Naive B cell (primary cell): ENCODE results near the gene ERGIC1. TPM values are rescaled to one million over a fixed set of nuclear protein-coding genes. Genes with fewer than 3 reads are reported as not detected.

ENCODE experiments used
- ATAC-seq, 2 donors: fragments of 150-1000 bp; cut with Tn5 transposase; 2 replicates each; pipeline ENCODE4 v1.10.0; 2021; ENCODE audit warnings: low read depth in 2 of 2, mild to moderate bottlenecking in 2 of 2, moderate library complexity in 2 of 2
- DNase-seq: peaks from one replicate; pipeline ENCODE4 v3.0.0; 2022
- H3K27ac Mint-ChIP-seq, 6 donors: one replicate each; pipeline ENCODE4 v1.8.0; 2020 to 2022; ENCODE audit warnings: mild to moderate bottlenecking in 6 of 6, mixed read lengths in 6 of 6, moderate library complexity in 5 of 6, inconsistent platforms in 2 of 6
- H3K27me3 Mint-ChIP-seq, 3 donors: one replicate each; pipeline ENCODE4 v1.8.0; 2021 to 2022; ENCODE audit warnings: mixed read lengths in 3 of 3, mild to moderate bottlenecking in 1 of 3
- H3K36me3 Mint-ChIP-seq, 2 donors: one replicate each; pipeline ENCODE4 v1.8.0; 2020 to 2022; ENCODE audit warnings: mixed read lengths in 2 of 2, inconsistent platforms in 1 of 2, mild to moderate bottlenecking in 1 of 2
- H3K4me1 Mint-ChIP-seq, 3 donors: one replicate each; pipeline ENCODE4 v1.8.0; 2020 to 2022; ENCODE audit warnings: mixed read lengths in 3 of 3, inconsistent platforms in 1 of 3, mild to moderate bottlenecking in 1 of 3, moderate library complexity in 1 of 3
- H3K4me3 Mint-ChIP-seq, 8 donors: one replicate each; pipeline ENCODE4 v1.8.0; 2020 to 2022; ENCODE audit warnings: mild to moderate bottlenecking in 8 of 8, mixed read lengths in 8 of 8, moderate library complexity in 8 of 8, inconsistent platforms in 2 of 8
- H3K9me3 Mint-ChIP-seq, 7 donors: one replicate each; pipeline ENCODE4 v1.8.0; 2020 to 2022; ENCODE audit warnings: mixed read lengths in 7 of 7, mild to moderate bottlenecking in 5 of 7, inconsistent platforms in 2 of 7, moderate library complexity in 1 of 7
- polyA plus RNA-seq, 6 donors: library from polyadenylated mRNA; unstranded; fragments of 300-500 nt; fragmentation: Illumina TruSeq; gene quantifications; one replicate each; pipeline ENCODE4 v1.2.3, GENCODE V29; 2021; ENCODE audit warnings: low read depth in 6 of 6

ERGIC1 gene
- polyA plus RNA-seq, 6 donors from 2014 or later: 53.2 to 86.1 (median 64.4) TPM

DNA sequence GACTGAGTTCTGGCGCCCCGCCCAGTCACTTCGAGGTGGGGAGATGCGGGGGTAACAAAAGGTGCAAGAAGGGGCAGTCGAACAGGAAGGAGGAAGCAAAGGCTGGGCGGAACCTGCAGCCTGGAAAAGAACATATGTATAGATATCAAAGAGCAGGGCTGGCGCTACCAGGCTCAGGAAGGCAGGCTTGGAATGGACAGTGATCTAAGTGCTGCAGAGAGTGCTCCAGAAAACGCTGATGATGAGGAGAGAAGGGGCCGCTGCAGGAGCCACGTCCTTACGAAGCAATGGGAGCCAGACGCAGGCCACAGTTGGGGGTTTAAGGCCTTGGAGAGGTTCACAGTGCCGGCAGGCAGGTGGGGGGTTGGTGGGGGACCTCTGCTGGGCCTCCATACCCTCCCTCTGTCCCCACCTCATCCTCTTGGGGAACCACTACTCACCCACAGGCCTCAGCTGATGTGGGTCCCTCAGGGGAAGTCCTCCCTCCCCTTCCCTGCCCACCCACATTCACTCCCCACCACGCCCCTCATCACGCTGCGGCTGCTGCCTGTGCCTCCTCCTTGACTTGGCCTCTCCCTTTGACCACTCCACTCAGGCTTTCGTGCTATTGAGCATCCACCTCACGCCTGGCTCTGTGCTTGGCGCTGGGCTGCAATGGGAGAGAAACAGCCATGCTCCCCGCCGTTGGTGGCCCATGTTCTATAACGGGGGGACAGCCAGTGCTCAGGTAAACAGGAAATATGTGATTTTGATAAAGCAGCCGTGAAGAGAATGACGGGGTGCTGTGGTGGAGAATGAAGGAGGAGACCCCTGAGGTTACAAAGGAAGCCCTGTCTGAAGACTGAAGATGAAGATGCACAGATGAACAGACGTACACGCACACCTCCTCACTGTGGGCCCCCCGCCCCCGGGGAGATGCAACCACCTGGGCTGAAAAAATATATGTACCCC lies 84.6 kb downstream of the ERGIC1 start:
- ATAC-seq: peak; percentile 68 to 82
- H3K36me3 Mint-ChIP-seq: peaks cover 0 to 33% of the 10 kb centered on the region in 2 donors
- no peaks in the 10 kb centered on the region for H3K9me3 Mint-ChIP-seq
- H3K27me3 Mint-ChIP-seq: no peaks in the 10 kb centered on the region
- peak; percentile 50 for DNase-seq
- H3K4me1 Mint-ChIP-seq: peaks cover 22 to 31% (median 28%) of the 10 kb centered on the region in 3 donors
- peak overlapping the region; percentile 81 to 99 (median 88) for H3K27ac Mint-ChIP-seq
- peak overlapping the region; percentile 0 to 78 (median 71) for H3K4me3 Mint-ChIP-seq

DNA sequence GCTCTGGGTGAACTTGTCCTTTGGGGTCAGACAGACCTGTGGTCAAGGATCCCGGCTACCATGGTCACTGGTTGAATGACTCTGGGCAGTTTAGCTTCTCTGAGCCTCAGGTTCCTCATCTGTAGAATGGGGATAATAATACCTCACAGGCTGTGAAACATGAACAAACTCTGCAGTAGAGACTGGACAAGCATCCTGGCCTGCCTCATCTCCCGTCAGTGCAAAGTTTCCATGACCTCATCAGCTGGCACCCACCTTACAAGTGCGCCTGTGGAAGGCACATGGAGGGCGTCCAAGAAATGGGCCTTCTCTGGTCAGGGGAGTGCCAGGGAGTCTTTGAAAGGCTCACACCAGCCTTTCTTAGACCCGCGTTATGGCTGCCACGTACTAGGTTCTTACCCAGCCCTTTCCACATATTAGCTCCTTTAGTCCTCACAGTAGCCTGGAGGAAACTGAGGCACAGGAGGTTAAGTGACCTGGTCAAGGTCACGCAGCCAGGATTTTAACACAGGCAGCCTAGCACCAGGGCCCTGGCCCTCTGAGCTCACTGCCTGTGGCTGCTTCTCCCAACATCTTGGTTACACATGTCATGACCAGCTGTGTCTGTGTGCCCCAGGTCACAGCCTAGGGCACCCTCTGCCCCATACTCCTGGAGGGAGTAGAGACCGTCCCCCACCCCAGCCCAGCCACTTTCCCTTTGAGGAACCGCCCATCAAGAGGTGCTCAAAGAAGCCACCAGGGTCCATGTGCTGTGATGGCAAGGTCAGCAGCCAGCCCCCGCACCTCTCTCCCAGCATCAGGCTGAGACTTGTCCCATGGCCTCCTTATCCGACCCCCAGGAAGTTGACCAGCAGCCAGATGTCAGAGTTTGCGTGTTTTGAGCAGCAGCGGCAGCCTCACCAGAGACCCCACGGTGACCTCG lies 85.7 kb downstream of the ERGIC1 start:
- Mint-ChIP-seq H3K36me3 (peaks cover 0 to 33% of the 10 kb centered on the region in 2 donors), H3K4me1 (peaks cover 22 to 31% (median 28%) of the 10 kb centered on the region in 3 donors), H3K27me3 (no peaks in the 10 kb centered on the region), H3K4me3 (peak overlapping the region in 1 of 8 donors; percentile 25), H3K27ac (peak overlapping the region; percentile 81 to 99 (median 84)), H3K9me3 (no peaks in the 10 kb centered on the region)
- ATAC-seq (no peak), DNase-seq (no peak)

DNA sequence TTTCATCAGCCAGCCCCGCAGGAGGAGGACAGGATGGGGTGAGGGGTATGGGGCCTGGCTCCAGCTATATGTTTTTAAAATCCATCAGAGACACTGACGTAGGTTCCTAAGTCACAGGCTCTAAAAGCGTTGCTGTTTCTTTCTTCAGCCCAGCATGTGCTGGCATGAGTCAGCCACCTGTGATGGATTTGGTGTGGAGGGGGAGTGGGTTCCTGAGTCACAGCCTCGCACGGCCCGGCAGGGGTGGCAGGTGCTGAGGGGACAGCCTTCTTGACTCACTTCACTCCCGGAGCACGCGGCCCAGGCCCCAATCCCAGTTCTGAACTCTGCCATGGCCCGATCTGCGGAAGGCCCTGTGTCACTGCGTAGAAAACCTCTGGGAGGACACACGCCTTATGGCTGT lies 86.4 kb downstream of the ERGIC1 start:
- Mint-ChIP-seq H3K9me3 (no peaks in the 10 kb centered on the region), H3K4me3 (no peak overlapping the region), H3K4me1 (peaks cover 22 to 31% (median 28%) of the 10 kb centered on the region in 3 donors), H3K27ac (peak overlapping the region in 1 of 6 donors; percentile 87), H3K36me3 (peaks cover 0 to 33% of the 10 kb centered on the region in 2 donors), H3K27me3 (no peaks in the 10 kb centered on the region)
- no peak for ATAC-seq
- DNase-seq: no peak

DNA sequence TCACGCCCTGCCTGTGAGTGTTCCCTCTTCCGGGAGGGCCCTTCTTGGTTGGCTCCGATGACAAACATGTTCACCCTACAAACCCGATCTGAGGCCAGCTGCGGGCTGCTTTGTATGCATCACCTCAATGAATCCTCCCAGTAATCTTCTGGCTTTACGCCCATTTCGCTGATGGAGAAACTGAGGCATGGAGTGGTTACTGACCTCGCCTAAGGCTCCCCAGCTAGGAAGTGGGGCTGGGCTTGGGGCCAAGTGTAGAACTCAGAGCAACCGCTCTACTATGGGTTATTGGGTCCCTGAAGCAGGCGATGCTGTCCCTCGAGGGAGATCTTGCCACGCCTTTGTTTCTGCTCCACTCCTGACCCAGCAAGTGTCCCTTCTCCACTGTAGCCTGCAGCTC lies 86.9 kb downstream of the ERGIC1 start:
- H3K4me1 Mint-ChIP-seq: peaks cover 22 to 30% (median 28%) of the 10 kb centered on the region in 3 donors
- H3K4me3 Mint-ChIP-seq: no peak overlapping the region
- no peaks in the 10 kb centered on the region for H3K9me3 Mint-ChIP-seq
- DNase-seq: no peak
- H3K27me3 Mint-ChIP-seq: no peaks in the 10 kb centered on the region
- H3K36me3 Mint-ChIP-seq: peaks cover 0 to 29% of the 10 kb centered on the region in 2 donors
- no peak for ATAC-seq
- peak overlapping the region in 3 of 6 donors; percentile 20 to 87 (median 41) for H3K27ac Mint-ChIP-seq

DNA sequence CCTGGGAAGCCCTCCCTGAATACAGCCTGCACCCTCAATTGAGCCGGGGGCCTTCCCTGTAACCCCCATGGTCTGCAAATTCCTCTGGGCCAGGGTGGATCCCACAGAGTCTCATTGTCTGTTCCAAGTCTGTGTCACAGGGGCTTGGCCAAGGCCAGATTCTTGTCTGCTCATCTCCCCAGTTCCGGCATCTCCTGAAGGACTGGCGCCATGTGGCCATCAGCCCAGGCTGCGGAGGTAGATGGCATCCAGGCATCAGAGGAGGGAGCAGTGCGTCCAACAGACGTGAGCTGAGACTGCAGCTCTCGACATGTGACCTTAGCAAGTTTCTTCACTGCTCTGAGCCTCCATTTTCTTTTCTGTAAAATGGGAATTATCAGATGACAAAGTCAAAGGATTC lies 87.9 kb downstream of the ERGIC1 start:
- Mint-ChIP-seq H3K4me3 (no peak overlapping the region), H3K4me1 (peaks cover 22 to 28% (median 24%) of the 10 kb centered on the region in 3 donors), H3K36me3 (peaks cover 3 to 24% of the 10 kb centered on the region in 2 donors), H3K27ac (peak overlapping the region in 2 of 6 donors; percentile 53 to 69), H3K9me3 (no peaks in the 10 kb centered on the region), H3K27me3 (no peaks in the 10 kb centered on the region)
- ATAC-seq (no peak), DNase-seq (no peak)

DNA sequence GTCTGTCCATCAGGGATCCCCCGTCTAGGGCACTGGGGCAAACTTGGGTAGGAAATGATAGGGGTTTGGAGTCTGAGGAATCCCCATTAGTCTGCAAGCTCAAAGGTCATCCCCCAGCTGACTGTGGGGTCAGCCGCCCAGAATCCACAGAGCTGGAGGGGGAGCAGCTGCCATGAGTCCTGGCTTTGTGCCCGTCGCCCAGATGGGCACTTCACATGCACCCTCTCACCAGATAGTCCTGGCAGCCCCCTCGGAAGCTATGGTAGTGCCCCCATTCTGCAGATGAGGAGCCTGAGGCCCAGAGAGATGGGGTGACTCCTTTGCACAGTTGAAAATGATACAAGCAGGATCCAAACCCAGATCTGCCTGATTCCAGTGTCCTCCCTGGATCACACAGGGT lies 89.5 kb downstream of the ERGIC1 start:
- peaks cover 4 to 34% of the 10 kb centered on the region in 2 donors for H3K36me3 Mint-ChIP-seq
- H3K4me3 Mint-ChIP-seq: no peak overlapping the region
- no peak overlapping the region for H3K27ac Mint-ChIP-seq
- H3K4me1 Mint-ChIP-seq: peaks cover 13 to 26% (median 17%) of the 10 kb centered on the region in 3 donors
- no peak for ATAC-seq
- DNase-seq: no peak
- H3K9me3 Mint-ChIP-seq: no peaks in the 10 kb centered on the region
- H3K27me3 Mint-ChIP-seq: no peaks in the 10 kb centered on the region

DNA sequence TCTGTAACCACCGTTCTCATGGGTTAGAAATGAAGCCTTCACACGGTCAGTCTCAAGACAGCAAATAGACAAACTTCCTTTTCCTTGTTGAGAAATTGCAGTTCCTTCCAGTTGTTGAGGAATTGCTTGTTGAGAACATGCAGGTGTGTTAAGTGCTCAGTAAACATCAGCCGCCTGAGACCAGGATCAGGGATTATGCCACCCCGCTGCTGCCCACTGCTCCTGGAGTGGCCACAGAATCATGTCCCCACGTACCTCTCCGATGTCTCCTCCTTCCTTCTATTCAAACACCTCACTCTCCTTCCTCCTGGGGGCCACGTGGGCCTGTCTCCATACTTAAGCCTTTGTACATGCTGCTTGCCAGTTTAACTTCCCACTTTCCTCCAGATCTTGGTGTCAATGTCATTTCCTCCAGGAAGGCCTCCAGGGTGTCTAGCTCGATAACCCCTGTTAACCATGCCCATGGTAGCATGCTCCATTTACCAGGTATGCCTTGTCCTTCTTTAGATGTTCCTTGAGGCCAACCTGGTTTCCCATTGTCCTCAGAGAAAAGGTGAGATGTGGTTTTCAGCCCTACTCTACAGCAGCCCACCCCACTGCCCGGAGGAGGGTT lies 91.4 kb downstream of the ERGIC1 start:
- no peak overlapping the region for H3K4me3 Mint-ChIP-seq
- peak overlapping the region in 4 of 6 donors; percentile 22 to 79 (median 56) for H3K27ac Mint-ChIP-seq
- DNase-seq (no peak), ATAC-seq (no peak)
- H3K27me3 Mint-ChIP-seq: no peaks in the 10 kb centered on the region
- H3K9me3 Mint-ChIP-seq: no peaks in the 10 kb centered on the region
- peaks cover 4 to 34% of the 10 kb centered on the region in 2 donors for H3K36me3 Mint-ChIP-seq
- H3K4me1 Mint-ChIP-seq: peaks cover 5 to 19% (median 9%) of the 10 kb centered on the region in 3 donors

DNA sequence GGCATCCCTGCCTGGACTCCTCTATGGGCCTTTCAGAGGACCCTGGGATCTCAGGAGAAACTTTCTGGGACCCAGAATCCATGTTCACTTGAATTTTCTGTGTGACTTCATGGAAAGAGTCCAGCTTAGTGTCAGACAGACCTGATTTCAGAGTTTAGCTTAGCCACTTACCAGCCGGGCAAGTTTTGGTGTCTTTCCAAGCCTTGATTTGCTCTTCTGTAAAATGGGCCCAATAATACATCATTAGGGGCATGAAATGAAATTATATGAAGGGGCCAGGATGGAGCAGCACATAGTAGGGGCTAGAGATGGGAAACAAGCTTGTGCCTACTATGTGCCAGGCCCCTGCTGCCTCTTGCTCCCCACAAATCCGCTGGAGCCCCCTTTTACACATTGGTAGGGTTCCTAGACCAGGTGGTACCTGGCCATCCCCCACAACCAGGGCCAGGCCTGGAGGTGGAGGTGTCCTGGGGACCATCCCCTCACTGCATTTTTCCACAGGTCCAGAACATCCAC lies 92.0 kb downstream of the ERGIC1 start:
- no peaks in the 10 kb centered on the region for H3K27me3 Mint-ChIP-seq
- no peak overlapping the region for H3K4me3 Mint-ChIP-seq
- ATAC-seq (no peak), DNase-seq (no peak)
- peaks cover 8 to 20% (median 10%) of the 10 kb centered on the region in 3 donors for H3K4me1 Mint-ChIP-seq
- H3K36me3 Mint-ChIP-seq: peaks cover 4 to 34% of the 10 kb centered on the region in 2 donors
- peak overlapping the region in 2 of 6 donors; percentile 20 to 79 for H3K27ac Mint-ChIP-seq
- no peaks in the 10 kb centered on the region for H3K9me3 Mint-ChIP-seq

DNA sequence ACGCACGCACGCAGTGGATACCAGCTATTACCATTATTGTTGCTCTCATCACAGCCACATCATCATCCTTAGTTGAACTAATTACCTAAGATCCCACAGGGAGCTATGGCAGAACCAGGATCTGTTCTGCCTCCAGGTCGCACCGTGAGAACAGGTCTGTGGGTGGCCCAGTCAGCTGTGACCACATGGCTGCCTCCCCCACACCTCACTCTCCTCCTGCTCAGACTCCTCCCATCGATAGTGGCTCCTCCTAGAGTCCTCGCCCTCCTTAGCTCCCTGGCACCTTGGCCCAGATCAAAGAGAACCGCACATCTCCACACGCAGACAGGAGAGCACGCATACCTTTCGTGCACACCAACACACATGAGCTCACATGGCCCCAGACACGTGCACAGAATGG lies 92.7 kb downstream of the ERGIC1 start:
- no peak overlapping the region for H3K4me3 Mint-ChIP-seq
- no peaks in the 10 kb centered on the region for H3K27me3 Mint-ChIP-seq
- H3K9me3 Mint-ChIP-seq: no peaks in the 10 kb centered on the region
- DNase-seq (no peak), ATAC-seq (no peak)
- peak overlapping the region in 2 of 6 donors; percentile 1 to 48 for H3K27ac Mint-ChIP-seq
- H3K36me3 Mint-ChIP-seq: peaks cover 4 to 29% of the 10 kb centered on the region in 2 donors
- H3K4me1 Mint-ChIP-seq: peaks cover 15 to 22% (median 16%) of the 10 kb centered on the region in 3 donors

DNA sequence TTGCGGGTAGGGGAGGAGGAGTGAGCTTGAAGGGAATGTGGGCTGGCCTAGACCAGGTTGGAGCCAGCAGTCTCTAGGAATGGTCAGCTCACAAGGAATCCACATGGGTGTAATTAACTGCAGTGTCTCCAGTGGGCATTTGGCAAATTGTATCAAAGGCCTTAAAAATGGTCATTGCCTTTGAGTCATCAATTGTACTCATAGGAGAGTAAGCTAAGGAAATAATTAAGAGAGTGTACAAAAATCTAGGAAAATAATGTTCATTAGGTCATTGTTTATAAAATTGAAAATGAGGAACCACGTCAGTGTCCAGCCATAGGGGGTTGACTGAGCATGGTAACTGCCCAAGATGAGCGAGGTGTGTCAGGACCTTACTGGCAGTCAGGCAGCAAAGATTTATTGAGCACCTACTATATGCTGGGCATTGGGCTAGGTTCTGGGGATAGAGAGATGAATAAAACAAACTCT lies 95.4 kb downstream of the ERGIC1 start:
- Mint-ChIP-seq H3K36me3 (peaks cover 4 to 21% of the 10 kb centered on the region in 2 donors), H3K27ac (peak overlapping the region in 5 of 6 donors; percentile 47 to 94 (median 57)), H3K4me1 (peaks cover 15 to 22% (median 21%) of the 10 kb centered on the region in 3 donors), H3K9me3 (no peaks in the 10 kb centered on the region), H3K4me3 (no peak overlapping the region), H3K27me3 (no peaks in the 10 kb centered on the region)
- DNase-seq (no peak), ATAC-seq (no peak)

DNA sequence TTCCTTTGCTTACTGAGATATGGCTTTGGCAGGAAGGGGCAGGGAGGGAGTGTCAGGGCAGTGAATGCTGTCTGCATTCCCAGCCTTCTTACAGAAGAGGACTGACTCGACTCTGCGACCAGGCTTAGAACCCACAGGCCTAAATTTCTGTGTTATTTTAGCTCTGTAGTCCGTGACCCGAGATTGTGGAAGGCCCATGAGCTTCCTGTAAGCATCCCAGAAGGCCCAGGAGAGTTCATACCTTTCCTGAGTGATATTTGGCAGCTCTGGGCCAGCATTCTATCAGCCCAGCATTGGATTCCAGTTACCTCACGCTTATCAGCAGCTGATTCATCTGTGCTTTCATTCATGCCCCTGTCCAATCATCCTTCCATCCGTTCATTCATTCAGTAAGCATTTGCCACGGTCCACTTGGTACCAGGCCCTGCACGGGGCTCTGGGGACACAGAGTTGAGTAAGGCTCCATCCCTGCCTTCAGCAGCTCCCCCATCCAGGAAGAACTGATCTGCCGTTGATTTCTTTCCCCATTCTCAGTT lies 97.0 kb downstream of the ERGIC1 start:
- H3K27me3 Mint-ChIP-seq: no peaks in the 10 kb centered on the region
- H3K9me3 Mint-ChIP-seq: no peaks in the 10 kb centered on the region
- H3K4me3 Mint-ChIP-seq: no peak overlapping the region
- H3K36me3 Mint-ChIP-seq: peaks cover 9 to 29% of the 10 kb centered on the region in 2 donors
- H3K4me1 Mint-ChIP-seq: peaks cover 15 to 22% (median 21%) of the 10 kb centered on the region in 3 donors
- DNase-seq (no peak), ATAC-seq (peak in 1 of 2 donors; percentile 24)
- peak overlapping the region; percentile 72 to 93 (median 85) for H3K27ac Mint-ChIP-seq

DNA sequence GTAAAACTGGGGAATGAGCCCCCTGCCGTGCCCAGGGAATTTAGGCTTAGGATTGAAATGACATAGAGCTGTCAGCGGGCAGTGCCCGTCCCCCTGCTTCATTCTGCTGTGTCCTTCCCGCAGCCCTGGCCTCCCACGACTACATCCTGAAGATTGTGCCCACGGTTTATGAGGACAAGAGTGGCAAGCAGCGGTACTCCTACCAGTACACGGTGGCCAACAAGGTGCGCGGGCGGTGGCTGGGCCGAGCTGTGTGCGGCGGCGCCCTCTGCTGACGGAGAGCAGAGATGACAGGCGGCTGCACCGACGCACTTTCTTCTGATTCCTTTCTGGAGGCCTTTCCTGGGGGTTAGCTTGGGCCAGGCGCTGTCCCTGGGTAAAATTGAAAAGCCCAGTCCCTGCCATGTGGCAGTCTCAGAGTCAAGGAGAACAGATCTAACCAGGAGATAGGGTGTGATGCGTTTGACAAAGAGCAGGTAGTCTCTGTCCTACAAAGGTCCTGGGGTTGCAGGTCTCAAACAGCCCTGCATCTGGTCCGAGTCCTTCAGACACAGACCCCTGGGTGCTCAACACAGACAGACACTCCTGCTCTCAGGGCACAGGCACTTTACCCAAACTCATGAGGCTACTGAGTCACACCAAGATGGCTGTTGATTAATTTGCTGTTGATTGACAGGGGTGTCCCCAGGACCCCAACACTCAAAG lies 98.4 kb downstream of the ERGIC1 start:
- peak; percentile 92 to 94 for ATAC-seq
- Mint-ChIP-seq H3K27ac (peak overlapping the region; percentile 75 to 96 (median 92)), H3K4me1 (peaks cover 14 to 22% (median 19%) of the 10 kb centered on the region in 3 donors), H3K27me3 (no peaks in the 10 kb centered on the region), H3K9me3 (no peaks in the 10 kb centered on the region), H3K4me3 (no peak overlapping the region), H3K36me3 (peaks cover 13 to 24% of the 10 kb centered on the region in 2 donors)
- DNase-seq: peak; percentile 61
